Spleen (tissue), 11 donors: ENCODE results near the gene CA10. TPM values are rescaled to one million over a fixed set of nuclear protein-coding genes. Genes with fewer than 3 reads are reported as not detected.

Experiments used
- DNase-seq: peaks from one replicate; pipeline ENCODE4 v3.0.0-alpha.2; 2020
- H3K27ac ChIP-seq, 8 donors: fragments of 200-600 bp; sonication (generic) in 7 of 8; 1 replicate in 4 of 8; 2 replicates in 4 of 8; pipeline versions ENCODE4 v1.5.0 to v1.8.0; 2016 to 2021; ENCODE audit warnings: inconsistent platforms in 4 of 8, mild to moderate bottlenecking in 4 of 8, moderate library complexity in 1 of 8
- H3K27me3 ChIP-seq, 7 donors: fragments of 200-600 bp; sonication (generic) in 6 of 7; replicated peaks in 1 of 7; 1 replicate in 4 of 7; 2 replicates in 3 of 7; pipeline versions ENCODE4 v1.5.0 to v1.8.0; 2016 to 2021; ENCODE audit warnings: inconsistent platforms in 3 of 7, mild to moderate bottlenecking in 1 of 7
- H3K36me3 ChIP-seq, 6 donors: fragments of 200-600 bp; sonication (generic) in 5 of 6; 1 replicate in 4 of 6; 2 replicates in 2 of 6; pipeline versions ENCODE4 v1.5.0 to v1.8.0; 2016 to 2021; ENCODE audit warnings: inconsistent platforms in 2 of 6
- H3K4me1 ChIP-seq, 6 donors: fragments of 200-600 bp; sonication (generic) in 5 of 6; 1 replicate in 3 of 6; 2 replicates in 3 of 6; pipeline versions ENCODE4 v1.5.0 to v1.8.0; 2016 to 2021; ENCODE audit warnings: inconsistent platforms in 3 of 6
- H3K4me3 ChIP-seq, 8 donors: fragments of 200-600 bp; sonication (generic) in 7 of 8; 1 replicate in 4 of 8; 2 replicates in 4 of 8; pipeline versions ENCODE4 v1.5.0 to v1.8.0; 2016 to 2021; ENCODE audit warnings: inconsistent platforms in 4 of 8, mild to moderate bottlenecking in 4 of 8, moderate library complexity in 2 of 8
- H3K9me3 ChIP-seq, 8 donors: fragments of 200-600 bp; sonication (generic) in 7 of 8; 1 replicate in 4 of 8; 2 replicates in 4 of 8; pipeline versions ENCODE4 v1.5.0 to v1.8.0; 2016 to 2021; ENCODE audit warnings: inconsistent platforms in 4 of 8
- CTCF ChIP-seq, 11 experiments: fragments of 200-600 bp in 7 of 11; fragments of 450-650 bp in 4 of 11; sonication (generic) in 4 of 11; IDR thresholded peaks in 8 of 11; conservative IDR thresholded peaks in 3 of 11; 1 replicate in 7 of 11; 2 replicates in 4 of 11; pipeline versions ENCODE4 v1.4.0 to v1.8.0; 2016 to 2021; ENCODE audit warnings: antibody characterized with exemption in 11 of 11, inconsistent platforms in 4 of 11, mild to moderate bottlenecking in 1 of 11
- POLR2A ChIP-seq, 3 donors: fragments of 450-650 bp; IDR thresholded peaks; one replicate each; pipeline ENCODE4 v1.5.1; 2017; ENCODE audit warnings: antibody characterized with exemption in 3 of 3, mild to moderate bottlenecking in 1 of 3
- POLR2AphosphoS5 ChIP-seq, 3 donors: sonication (generic); formaldehyde crosslinking; IDR thresholded peaks; one replicate each; pipeline ENCODE4 v1.5.1; 2017; ENCODE audit warnings: antibody characterized with exemption in 3 of 3
- WGBS, 5 donors: extraction: QIAGEN DNeasy Blood & Tissue Kit in 3 of 5; methylation state at CpG; one replicate each; pipeline versions ENCODE4 v1.1.5 to v1.1.7; 2013 to 2018; 5-methylcytosine and 5-hydroxymethylcytosine counted together
- intact Hi-C: fragments of 100-400 bp; cut with DNase I; formaldehyde crosslinking; loops from one replicate; pipeline ENCODE4 v1.15.0; 2023; ENCODE audit warnings: low total_unique reads
- polyA plus RNA-seq, 3 donors: library from polyadenylated mRNA; stranded (reverse); fragments of 200-250 nt; gene quantifications; one replicate each; pipeline ENCODE4 v1.2.1, GENCODE V29; 2013
- total RNA-seq, 7 donors: library from RNA; depleted of rRNA in 3 of 7; stranded (reverse); fragments of >200 nt in 3 of 7; fragmentation: NEBNext Ultra II Directional in 4 of 7; extraction: Animal tissue kit (Norgen Biotek cat#: 25700) in 4 of 7; gene quantifications; one replicate each; pipeline versions ENCODE4 v1.1.0 to v1.2.1, GENCODE V29; 2016 to 2021
- donor health status: healthy with polysubstance abuse.
- donor health status: DM: no; HTN: no; CAD: no; lungs with moderate emphysema.
- donor health status: DM: no; HTN: no; CAD: no.
- donor health status: Bipolar disorder and iron deficiency.
- donor health status: healthy.
- donor health status: DM: no; HTN: no; CAD: no.
- donor health status: DM: yes; HTN: yes; CAD: no.

Gene CA10
- total and polyA plus RNA-seq, 10 donors = 0.19 to 0.22 TPM; not detected in 8

DNA sequence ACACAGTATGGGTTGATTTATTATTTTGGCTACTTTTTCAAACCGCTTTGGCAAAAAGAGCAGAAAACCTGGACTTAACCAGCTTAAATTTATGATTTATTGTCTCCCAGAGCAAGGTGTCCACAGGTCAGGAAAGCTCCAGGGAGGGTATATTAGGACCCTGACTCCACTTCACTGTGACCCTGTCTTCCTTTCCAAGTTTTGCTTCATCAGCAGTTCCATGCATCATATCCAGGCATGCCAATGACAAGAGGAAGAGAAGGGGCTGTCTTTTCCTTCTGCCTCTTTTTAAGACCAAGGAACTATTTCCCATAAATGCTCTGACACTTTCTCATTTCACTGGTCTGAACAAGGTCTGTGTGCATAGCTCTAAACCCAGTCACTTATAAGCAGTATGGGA is 316.8 kb downstream of the CA10 start:
- DNase-seq = no peak
- H3K36me3 ChIP-seq = no peaks in the 10 kb centered on the region
- H3K4me1 ChIP-seq = no peaks in the 10 kb centered on the region
- TF ChIP-seq POLR2AphosphoS5 (IDR thresholded peaks at IDR 0.05) = no peak
- no peak for TF ChIP-seq POLR2A (IDR thresholded peaks at IDR 0.05)
- peaks cover 0 to 6% (median 0%) of the 10 kb centered on the region in 7 donors for H3K27me3 ChIP-seq
- H3K27ac ChIP-seq = no peak overlapping the region
- H3K4me3 ChIP-seq = no peak overlapping the region
- H3K9me3 ChIP-seq = no peaks in the 10 kb centered on the region
- intact Hi-C loops = no loop called here
- 72 to 92% (median 84%) methylated on average over 1 of the region's 1 CpG for WGBS, 5 donors

- Histone ChIP-seq H3K36me3 (no peaks in the 10 kb centered on the region), H3K27ac (no peak overlapping the region), H3K27me3 (peaks cover 0 to 12% (median 0%) of the 10 kb centered on the region in 7 donors), H3K4me1 (no peaks in the 10 kb centered on the region), H3K4me3 (no peak overlapping the region), H3K9me3 (no peaks in the 10 kb centered on the region)
- TF ChIP-seq POLR2A (IDR thresholded peaks at IDR 0.05) = no peak
- WGBS, 5 donors = 77 to 86% (median 86%) methylated on average over 3 of the region's 3 CpGs
- intact Hi-C loops = no loop called here
- DNase-seq = no peak
Measured at GRCh38 chr17:51840688-51841087, 317.8 kb downstream of the CA10 start.

DNA sequence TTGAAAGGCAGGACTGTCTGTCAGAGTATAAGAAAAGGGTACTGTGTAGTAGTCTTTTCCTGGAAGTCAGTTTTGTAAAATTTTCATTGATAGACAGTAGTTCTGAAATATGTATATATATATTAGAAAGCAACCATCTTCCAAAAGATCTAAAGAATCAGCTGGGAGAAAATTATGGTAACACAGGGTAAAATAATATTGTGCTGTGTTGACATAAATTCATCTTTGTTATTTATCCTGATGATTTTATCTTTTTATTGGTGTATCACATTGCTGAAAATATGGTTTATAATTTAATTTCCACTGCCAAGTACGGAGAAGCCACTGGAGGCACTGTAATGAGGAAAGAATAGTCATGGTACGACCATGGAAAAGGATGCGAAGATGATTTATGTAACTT is 324.9 kb downstream of the CA10 start:
- H3K27ac ChIP-seq = no peak overlapping the region
- no peak for DNase-seq
- no peaks in the 10 kb centered on the region for H3K4me1 ChIP-seq
- intact Hi-C loops = no loop called here
- peaks cover 0 to 16% (median 0%) of the 10 kb centered on the region in 7 donors for H3K27me3 ChIP-seq
- no peaks in the 10 kb centered on the region for H3K9me3 ChIP-seq
- H3K36me3 ChIP-seq = no peaks in the 10 kb centered on the region
- H3K4me3 ChIP-seq = no peak overlapping the region
- TF ChIP-seq CTCF (IDR thresholded peaks at IDR 0.05 in 8 of 11, conservative IDR thresholded peaks at IDR 0.05 in 3 of 11) (no peak), POLR2AphosphoS5 (IDR thresholded peaks at IDR 0.05) (no peak), POLR2A (IDR thresholded peaks at IDR 0.05) (no peak)
- WGBS, 5 donors = 72 to 82% (median 79%) methylated on average over 3 of the region's 3 CpGs

GRCh38 chr17:51833045-51833444 is 325.5 kb downstream of the CA10 start:
- H3K27me3 ChIP-seq = peaks cover 0 to 16% (median 0%) of the 10 kb centered on the region in 7 donors
- intact Hi-C loops = no loop called here
- no peak overlapping the region for H3K27ac ChIP-seq
- H3K9me3 ChIP-seq = no peaks in the 10 kb centered on the region
- no peaks in the 10 kb centered on the region for H3K36me3 ChIP-seq
- H3K4me1 ChIP-seq = no peaks in the 10 kb centered on the region
- no peak for TF ChIP-seq POLR2A (IDR thresholded peaks at IDR 0.05)
- TF ChIP-seq CTCF (IDR thresholded peaks at IDR 0.05 in 8 of 11, conservative IDR thresholded peaks at IDR 0.05 in 3 of 11) = no peak
- no peak for TF ChIP-seq POLR2AphosphoS5 (IDR thresholded peaks at IDR 0.05)
- 58 to 75% (median 59%) methylated on average over 2 of the region's 2 CpGs for WGBS, 5 donors
- H3K4me3 ChIP-seq = no peak overlapping the region
- DNase-seq = no peak

GRCh38 chr17:51830886-51831285 is 327.6 kb downstream of the CA10 start:
- TF ChIP-seq POLR2AphosphoS5 (IDR thresholded peaks at IDR 0.05) (no peak), POLR2A (IDR thresholded peaks at IDR 0.05) (no peak), CTCF (IDR thresholded peaks at IDR 0.05 in 8 of 11, conservative IDR thresholded peaks at IDR 0.05 in 3 of 11) (no peak)
- Histone ChIP-seq H3K27me3 (peaks cover 0 to 5% (median 0%) of the 10 kb centered on the region in 7 donors), H3K4me1 (no peaks in the 10 kb centered on the region), H3K27ac (no peak overlapping the region), H3K36me3 (no peaks in the 10 kb centered on the region), H3K9me3 (no peaks in the 10 kb centered on the region), H3K4me3 (no peak overlapping the region)
- intact Hi-C loops = no loop called here
- WGBS, 5 donors = 54 to 74% (median 63%) methylated on average over 3 of the region's 3 CpGs
- DNase-seq = no peak
